K562 (cell line): Measurements from ENCODE around the gene DCXR. TPM values are rescaled to one million over a fixed set of nuclear protein-coding genes. Genes with fewer than 3 reads are reported as not detected.

Experiments
- ARID1B ChIP-seq: fragments of 450-650 bp; IDR thresholded peaks from 2 replicates; pipeline ENCODE4 v1.6.1; 2016; ENCODE audit warnings: antibody characterized with exemption, mild to moderate bottlenecking, inconsistent platforms
- ATF3 ChIP-seq, 2 experiments: fragments of 450-650 bp in 1 of 2; sonication (generic) in 1 of 2; formaldehyde crosslinking in 1 of 2; IDR thresholded peaks in 1 of 2; conservative IDR thresholded peaks in 1 of 2; 2 replicates each; pipeline versions ENCODE4 v1.6.1 to v1.8.1; 2016 to 2023; ENCODE audit warnings: mild to moderate bottlenecking in 2 of 2, moderate library complexity in 2 of 2, inconsistent platforms in 1 of 2, missing genetic modification reagents in 1 of 2
- BRD9 ChIP-seq: fragments of 450-650 bp; IDR thresholded peaks from 2 replicates; pipeline ENCODE4 v1.6.1; 2018; ENCODE audit warnings: low read depth; ENCODE audit not compliant: partially characterized antibody
- DIDO1 ChIP-seq: fragments of 450-650 bp; IDR thresholded peaks from 2 replicates; pipeline ENCODE4 v1.6.1; 2016; ENCODE audit warnings: low read depth, missing biosample characterization, missing genetic modification characterization
- E2F1 ChIP-seq: sonication (generic); formaldehyde crosslinking; IDR thresholded peaks from 2 replicates; pipeline ENCODE4 v1.8.1; 2023; ENCODE audit warnings: mild to moderate bottlenecking, missing genetic modification reagents, moderate library complexity
- GATA2 ChIP-seq: sonication (generic); formaldehyde crosslinking; IDR thresholded peaks from 2 replicates; pipeline ENCODE4 v1.4.0; 2020; ENCODE audit warnings: mild to moderate bottlenecking, missing genetic modification reagents
- HMGN3 ChIP-seq: IDR thresholded peaks from 2 replicates; pipeline ENCODE4 v1.6.1; 2011; ENCODE audit warnings: borderline replicate concordance, low read depth, mild to moderate bottlenecking, mixed read lengths, low read length; ENCODE audit not compliant: insufficient read length; ENCODE audit errors: extremely low read depth
- IRF9 ChIP-seq: fragments of 450-650 bp; IDR thresholded peaks from 2 replicates; pipeline ENCODE4 v1.6.1; 2016; ENCODE audit warnings: missing biosample characterization, missing genetic modification characterization
- MED1 ChIP-seq: sonication (generic); formaldehyde crosslinking; IDR thresholded peaks from 2 replicates; pipeline ENCODE4 v1.8.1; 2023; ENCODE audit warnings: missing genetic modification reagents, borderline replicate concordance
- MXD1 ChIP-seq: fragments of 250-450 bp; sonication (Bioruptor Pico); IDR thresholded peaks from 2 replicates; pipeline ENCODE4 v1.8.0; 2021; ENCODE audit warnings: borderline replicate concordance, mild to moderate bottlenecking, moderate library complexity; ENCODE audit not compliant: poor library complexity, severe bottlenecking
- NONO ChIP-seq, 2 experiments: fragments of 200-400 bp in 1 of 2; fragments of 450-650 bp in 1 of 2; formaldehyde crosslinking in 1 of 2; IDR thresholded peaks; 2 replicates each; pipeline ENCODE4 v1.6.1; 2017; ENCODE audit warnings: low read depth in 2 of 2, mild to moderate bottlenecking in 2 of 2, moderate library complexity in 2 of 2, low read length in 1 of 2
- NR0B1 ChIP-seq: fragments of 450-650 bp; IDR thresholded peaks from one replicate; pipeline ENCODE4 v1.6.1; 2018; ENCODE audit warnings: mild to moderate bottlenecking, moderate library complexity; ENCODE audit not compliant: partially characterized antibody
- POLR2B ChIP-seq: fragments of 450-650 bp; IDR thresholded peaks from 2 replicates; pipeline ENCODE4 v1.6.1; 2018; ENCODE audit warnings: low read depth; ENCODE audit not compliant: partially characterized antibody
- TCF7L2 ChIP-seq: fragments of 150-350 bp; IDR thresholded peaks from 2 replicates; pipeline ENCODE4 v1.6.1; 2016; ENCODE audit warnings: low read depth, mild to moderate bottlenecking, low read length, moderate library complexity
- TGIF2 ChIP-seq: sonication (generic); formaldehyde crosslinking; IDR thresholded peaks from 2 replicates; pipeline ENCODE4 v1.8.1; 2022; ENCODE audit warnings: mild to moderate bottlenecking, missing genetic modification reagents, moderate library complexity
- TRIM24 ChIP-seq, 2 experiments: fragments of 450-650 bp; IDR thresholded peaks; 2 replicates each; pipeline ENCODE4 v1.6.1; 2016
- WHSC1 ChIP-seq: IDR thresholded peaks from one replicate; pipeline ENCODE4 v1.6.1; 2012; ENCODE audit warnings: low read length, control low read depth, inconsistent platforms
- XRCC5 ChIP-seq: fragments of 200-400 bp; formaldehyde crosslinking; IDR thresholded peaks from 2 replicates; pipeline ENCODE4 v1.6.1; 2017; ENCODE audit warnings: low read depth, mild to moderate bottlenecking, low read length
- ZC3H4 ChIP-seq: sonication (generic); formaldehyde crosslinking; IDR thresholded peaks from 2 replicates; pipeline ENCODE4 v1.9.0; 2021; ENCODE audit warnings: missing genetic modification reagents, borderline replicate concordance
- ZFX ChIP-seq: sonication (generic); formaldehyde crosslinking; IDR thresholded peaks from 2 replicates; pipeline ENCODE4 v1.8.0; 2022; ENCODE audit warnings: mild to moderate bottlenecking, missing genetic modification reagents, moderate library complexity
- ZKSCAN1 ChIP-seq: fragments of 150-350 bp; IDR thresholded peaks from 2 replicates; pipeline ENCODE4 v1.6.1; 2016; ENCODE audit warnings: low read depth, low read length
- ZNF134 ChIP-seq: fragments of 250-450 bp; sonication (Bioruptor Pico); conservative IDR thresholded peaks from 2 replicates; pipeline ENCODE4 v1.4.0; 2020
- ZNF24 ChIP-seq: fragments of 450-650 bp; IDR thresholded peaks from 2 replicates; pipeline ENCODE4 v1.6.1; 2016
- ZNF668 ChIP-seq: fragments of 250-450 bp; sonication (Bioruptor Pico); IDR thresholded peaks from 2 replicates; pipeline ENCODE4 v1.8.0; 2022; ENCODE audit warnings: mild to moderate bottlenecking, inconsistent platforms
- polyA plus RNA-seq, 8 experiments: library from polyadenylated mRNA; depleted of rRNA in 4 of 8; stranded (reverse) in 5 of 8; unstranded in 3 of 8; fragments of >200 nt; fragmentation: Nextera tagmentation in 2 of 8; fragmentation: Illumina TruSeq in 1 of 8; extraction: Ambion mirVana in 2 of 8; extraction: Trizol in 1 of 8; gene quantifications; 2 replicates each; pipeline versions ENCODE4 v1.2.1 to v1.2.3, GENCODE V29; 2011 to 2014; ENCODE audit warnings: inconsistent platforms in 1 of 8, missing spikeins in 1 of 8
- total RNA-seq, 7 experiments: library from RNA; depleted of rRNA in 6 of 7; stranded (reverse); fragments of >200 nt in 6 of 7; fragmentation: Illumina TruSeq in 2 of 7; extraction: Trizol in 2 of 7; gene quantifications; 2 replicates each; pipeline versions ENCODE4 v1.2.1 to v1.2.3, GENCODE V29; 2011 to 2021; ENCODE audit warnings: low replicate concordance in 1 of 7

DCXR gene
- total and polyA plus RNA-seq, 9 of the 15 experiments (the other 6 are each of a cell fraction or from before 2014, with no cell fraction given), result 21.3 to 274 (median 156) TPM

- TF ChIP-seq XRCC5, result 0 out of 2 replicates have a peak, but pooled peaks have one; percentile 41
- no peak for TF ChIP-seq E2F1 (CRISPR knock-in tag)
- TF ChIP-seq ZNF668 (CRISPR knock-in tag), result no peak
- TF ChIP-seq NONO (IDR thresholded peaks at IDR 0.05; ENCODE audit: low read depth in 2 of 2, low read length in 1 of 2), result peak in 1 of 2 experiments; percentile 71; a peak in 1 of 4 replicates
- TF ChIP-seq TRIM24 (IDR thresholded peaks at IDR 0.05), result no peak
- no peak for TF ChIP-seq DIDO1 (tag)
- TF ChIP-seq NR0B1, result no peak
- peak; percentile 54 for TF ChIP-seq POLR2B
- 0 out of 2 replicates have a peak, but pooled peaks have one; percentile 22 for TF ChIP-seq ARID1B
- 0 out of 2 replicates have a peak, but pooled peaks have one; percentile 32 for TF ChIP-seq ZKSCAN1
- no peak for TF ChIP-seq TCF7L2
- TF ChIP-seq ZNF134, result no peak
- TF ChIP-seq MXD1 (CRISPR knock-in tag), result no peak
- TF ChIP-seq ZNF24, result no peak
- TF ChIP-seq ZC3H4 (CRISPR knock-in tag), result no peak
- no peak for TF ChIP-seq GATA2 (CRISPR knock-in tag)
- peak; percentile 78 for TF ChIP-seq ZFX (CRISPR knock-in tag)
- TF ChIP-seq HMGN3, result peak; percentile 90
- TF ChIP-seq TGIF2, result no peak
- TF ChIP-seq WHSC1, result no peak
- no peak for TF ChIP-seq MED1 (CRISPR knock-in tag)
- no peak for TF ChIP-seq ATF3 (IDR thresholded peaks at IDR 0.05)
- TF ChIP-seq ATF3 (CRISPR knock-in tag; conservative IDR thresholded peaks at IDR 0.05), result no peak
- no peak for TF ChIP-seq BRD9
- no peak for TF ChIP-seq IRF9
Measured at GRCh38 chr17:82031885-82032627, 5.4 kb downstream of the DCXR start (continued).
